Stimulated activated CD8-positive, alpha-beta memory T cell treated with anti-CD3 and anti-CD28 coated beads, Interleukin-12 subunit alpha, Interleukin-12 subunit beta, amount 100 ng/mL, for 24 hours (primary cell): ENCODE results near the gene OR8B2.
"Not testable (repeated sequence)": the region's sequence is repeated elsewhere in the genome, so short reads cannot be mapped to it uniquely, and the experiment has no call there.

Experiments
- DNase-seq: peaks from one replicate; pipeline ENCODE4 v3.0.0-alpha.2; 2020; ENCODE audit errors: extremely low read depth

Gene OR8B2

GRCh38 chr11:124384399-124384798, at the start of gene OR8B2:
Gene OR8B2, minus strand, starts transcription at chr11:124384499. Its CDS starts 1,156 bp downstream, at chr11:124383343.
- DNase-seq = no peak

GRCh38 chr11:124429599-124429998, 45.3 kb upstream of the OR8B2 start:
- DNase-seq = no peak

- no peak for DNase-seq
Measured at GRCh38 chr11:124424384-124424921, 40.2 kb upstream of the OR8B2 start, which contains the start of gene OR8B4. Gene OR8B4, minus strand, starts transcription at chr11:124424871. Its CDS starts 0 bp downstream, at chr11:124424871.

- DNase-seq = no peak
Measured at GRCh38 chr11:124421043-124421442, 36.7 kb upstream of the OR8B2 start.

- no peak for DNase-seq
Measured at GRCh38 chr11:124415356-124415923, 31.1 kb upstream of the OR8B2 start.

GRCh38 chr11:124409906-124410305, 25.6 kb upstream of the OR8B2 start:
- no peak for DNase-seq

GRCh38 chr11:124405581-124405980, 21.3 kb upstream of the OR8B2 start:
- DNase-seq = no peak

- not testable (repeated sequence) for DNase-seq
Measured at GRCh38 chr11:124403186-124403585, 18.9 kb upstream of the OR8B2 start.

GRCh38 chr11:124402326-124402922, 18.1 kb upstream of the OR8B2 start:
- no peak for DNase-seq

GRCh38 chr11:124398924-124399323, 14.6 kb upstream of the OR8B2 start, which contains the start of gene OR8B3:
Gene OR8B3, minus strand, starts transcription at chr11:124399024. Its CDS starts 1,673 bp downstream, at chr11:124397351.
- DNase-seq = no peak

- DNase-seq = not testable (repeated sequence)
Measured at GRCh38 chr11:124396847-124397246, 12.5 kb upstream of the OR8B2 start.

GRCh38 chr11:124394408-124394807, 10.1 kb upstream of the OR8B2 start:
- no peak for DNase-seq

- not testable (repeated sequence) for DNase-seq
Measured at GRCh38 chr11:124382857-124383256, 1.4 kb downstream of the OR8B2 start.

- DNase-seq = no peak
Measured at GRCh38 chr11:124380585-124380984, 3.7 kb downstream of the OR8B2 start.

- DNase-seq = no peak
Measured at GRCh38 chr11:124376280-124376679, 8.0 kb downstream of the OR8B2 start.

- DNase-seq = no peak
Measured at GRCh38 chr11:124359566-124359965, 24.7 kb downstream of the OR8B2 start.

- DNase-seq = no peak
Measured at GRCh38 chr11:124346311-124346955, 37.9 kb downstream of the OR8B2 start.

- DNase-seq = no peak
Measured at GRCh38 chr11:124344346-124344745, 40.0 kb downstream of the OR8B2 start.

GRCh38 chr11:124340142-124340447, 44.2 kb downstream of the OR8B2 start:
- DNase-seq = no peak

GRCh38 chr11:124339396-124340141, 44.7 kb downstream of the OR8B2 start:
- no peak for DNase-seq
